Panc1 (cell line): ENCODE data around the gene CCDC86.

Experiments
- POLR2AphosphoS5 ChIP-seq: IDR thresholded peaks from 2 replicates; pipeline ENCODE4 v1.6.1; 2012; ENCODE audit warnings: mild to moderate bottlenecking, low read depth, low read length, moderate library complexity
- SIN3A ChIP-seq: IDR thresholded peaks from 2 replicates; pipeline ENCODE4 v1.6.1; 2012; ENCODE audit warnings: low read depth, mild to moderate bottlenecking, low read length, moderate library complexity, borderline replicate concordance; ENCODE audit not compliant: insufficient read depth
- TF ChIP-seq, protein P1 (sequence below): fragments of 450-650 bp; IDR thresholded peaks from 2 replicates; pipeline ENCODE4 v1.5.1; 2017; ENCODE audit warnings: mild to moderate bottlenecking
- TF ChIP-seq, protein P2 (sequence below), 2 experiments: IDR thresholded peaks; 2 replicates each; pipeline ENCODE4 v1.6.1; 2011 to 2012; ENCODE audit warnings: low read depth in 2 of 2, control low read depth in 1 of 2, low read length in 1 of 2, mild to moderate bottlenecking in 1 of 2, moderate library complexity in 1 of 2; ENCODE audit not compliant: insufficient read depth in 1 of 2

DNA sequence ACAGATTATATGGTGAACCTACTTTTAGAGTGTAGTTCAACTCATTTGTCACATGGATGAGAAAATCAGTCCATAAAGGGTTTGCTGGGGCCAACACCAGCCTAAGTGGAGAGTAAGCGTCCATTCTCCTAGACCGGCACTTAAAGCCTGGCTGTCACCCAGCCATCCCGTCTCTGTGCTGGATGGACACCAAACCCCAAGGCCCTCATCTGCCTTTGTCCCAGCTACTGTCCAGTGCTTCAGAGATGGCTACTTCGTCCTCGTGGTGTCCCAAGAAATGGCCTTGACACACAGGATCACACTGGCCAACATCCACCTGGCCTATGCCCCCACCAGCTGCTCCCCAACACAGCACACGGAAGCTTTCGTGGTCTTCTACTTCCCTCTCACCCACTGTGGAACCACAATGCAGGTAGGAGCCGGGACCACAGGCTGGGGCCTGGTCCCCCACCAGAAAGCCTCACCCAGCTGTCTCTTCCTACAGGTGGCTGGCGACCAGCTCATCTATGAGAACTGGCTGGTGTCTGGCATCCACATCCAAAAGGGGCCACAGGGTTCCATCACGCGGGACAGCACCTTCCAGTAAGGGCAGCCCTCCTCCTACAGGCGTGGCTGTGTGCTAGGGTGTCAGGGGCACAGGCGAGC is 28.9 kb downstream of the CCDC86 start:
- TF ChIP-seq, protein P1, sequence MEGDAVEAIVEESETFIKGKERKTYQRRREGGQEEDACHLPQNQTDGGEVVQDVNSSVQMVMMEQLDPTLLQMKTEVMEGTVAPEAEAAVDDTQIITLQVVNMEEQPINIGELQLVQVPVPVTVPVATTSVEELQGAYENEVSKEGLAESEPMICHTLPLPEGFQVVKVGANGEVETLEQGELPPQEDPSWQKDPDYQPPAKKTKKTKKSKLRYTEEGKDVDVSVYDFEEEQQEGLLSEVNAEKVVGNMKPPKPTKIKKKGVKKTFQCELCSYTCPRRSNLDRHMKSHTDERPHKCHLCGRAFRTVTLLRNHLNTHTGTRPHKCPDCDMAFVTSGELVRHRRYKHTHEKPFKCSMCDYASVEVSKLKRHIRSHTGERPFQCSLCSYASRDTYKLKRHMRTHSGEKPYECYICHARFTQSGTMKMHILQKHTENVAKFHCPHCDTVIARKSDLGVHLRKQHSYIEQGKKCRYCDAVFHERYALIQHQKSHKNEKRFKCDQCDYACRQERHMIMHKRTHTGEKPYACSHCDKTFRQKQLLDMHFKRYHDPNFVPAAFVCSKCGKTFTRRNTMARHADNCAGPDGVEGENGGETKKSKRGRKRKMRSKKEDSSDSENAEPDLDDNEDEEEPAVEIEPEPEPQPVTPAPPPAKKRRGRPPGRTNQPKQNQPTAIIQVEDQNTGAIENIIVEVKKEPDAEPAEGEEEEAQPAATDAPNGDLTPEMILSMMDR, result no peak
- TF ChIP-seq, protein P2, sequence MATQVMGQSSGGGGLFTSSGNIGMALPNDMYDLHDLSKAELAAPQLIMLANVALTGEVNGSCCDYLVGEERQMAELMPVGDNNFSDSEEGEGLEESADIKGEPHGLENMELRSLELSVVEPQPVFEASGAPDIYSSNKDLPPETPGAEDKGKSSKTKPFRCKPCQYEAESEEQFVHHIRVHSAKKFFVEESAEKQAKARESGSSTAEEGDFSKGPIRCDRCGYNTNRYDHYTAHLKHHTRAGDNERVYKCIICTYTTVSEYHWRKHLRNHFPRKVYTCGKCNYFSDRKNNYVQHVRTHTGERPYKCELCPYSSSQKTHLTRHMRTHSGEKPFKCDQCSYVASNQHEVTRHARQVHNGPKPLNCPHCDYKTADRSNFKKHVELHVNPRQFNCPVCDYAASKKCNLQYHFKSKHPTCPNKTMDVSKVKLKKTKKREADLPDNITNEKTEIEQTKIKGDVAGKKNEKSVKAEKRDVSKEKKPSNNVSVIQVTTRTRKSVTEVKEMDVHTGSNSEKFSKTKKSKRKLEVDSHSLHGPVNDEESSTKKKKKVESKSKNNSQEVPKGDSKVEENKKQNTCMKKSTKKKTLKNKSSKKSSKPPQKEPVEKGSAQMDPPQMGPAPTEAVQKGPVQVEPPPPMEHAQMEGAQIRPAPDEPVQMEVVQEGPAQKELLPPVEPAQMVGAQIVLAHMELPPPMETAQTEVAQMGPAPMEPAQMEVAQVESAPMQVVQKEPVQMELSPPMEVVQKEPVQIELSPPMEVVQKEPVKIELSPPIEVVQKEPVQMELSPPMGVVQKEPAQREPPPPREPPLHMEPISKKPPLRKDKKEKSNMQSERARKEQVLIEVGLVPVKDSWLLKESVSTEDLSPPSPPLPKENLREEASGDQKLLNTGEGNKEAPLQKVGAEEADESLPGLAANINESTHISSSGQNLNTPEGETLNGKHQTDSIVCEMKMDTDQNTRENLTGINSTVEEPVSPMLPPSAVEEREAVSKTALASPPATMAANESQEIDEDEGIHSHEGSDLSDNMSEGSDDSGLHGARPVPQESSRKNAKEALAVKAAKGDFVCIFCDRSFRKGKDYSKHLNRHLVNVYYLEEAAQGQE (IDR thresholded peaks at IDR 0.05; ENCODE audit: insufficient read depth in 1 of 2, low read depth in 2 of 2, low read length in 1 of 2), result no peak
- TF ChIP-seq POLR2AphosphoS5 (no peak), SIN3A (no peak)
